HL-60 (cell line): ENCODE data around the gene BTBD17.
"Not testable (repeated sequence)": the region's sequence is repeated elsewhere in the genome, so short reads cannot be mapped to it uniquely, and the experiment has no call there.

Experiments used
- DNase-seq, 2 experiments: peaks; one replicate each; pipeline ENCODE4 v3.0.0-alpha.2; 2010 to 2020; ENCODE audit warnings: low read depth in 1 of 2, low spot score in 1 of 2
- H3K27ac ChIP-seq: fragments of 250-450 bp; sonication (Bioruptor Pico); replicated peaks from 2 replicates; pipeline ENCODE4 v1.5.1; 2020; ENCODE audit warnings: mild to moderate bottlenecking, moderate library complexity
- H3K27me3 ChIP-seq: fragments of 250-450 bp; sonication (Bioruptor Pico); 2 replicates; pipeline ENCODE4 v1.5.1; 2021; ENCODE audit warnings: mild to moderate bottlenecking, moderate library complexity; ENCODE audit not compliant: insufficient read depth, poor library complexity, severe bottlenecking
- H3K4me3 ChIP-seq: replicated peaks from 2 replicates; pipeline ENCODE4 v1.5.1; 2011; ENCODE audit warnings: mild to moderate bottlenecking, control low read depth, low read length; ENCODE audit not compliant: insufficient read depth
- GABPA ChIP-seq: IDR thresholded peaks from 2 replicates; pipeline ENCODE4 v1.6.1; 2012; ENCODE audit warnings: low read depth
- POLR2AphosphoS5 ChIP-seq: IDR thresholded peaks from 2 replicates; pipeline ENCODE4 v1.6.1; 2012; ENCODE audit warnings: low read depth
- SPI1 ChIP-seq: IDR thresholded peaks from 2 replicates; pipeline ENCODE4 v1.6.1; 2012; ENCODE audit warnings: low read depth, mild to moderate bottlenecking, borderline replicate concordance
- TF ChIP-seq, protein P1 (sequence below): IDR thresholded peaks from 2 replicates; pipeline ENCODE4 v1.6.1; 2012; ENCODE audit warnings: low read depth; ENCODE audit not compliant: insufficient replicate concordance
- TF ChIP-seq, protein P2 (sequence below): IDR thresholded peaks from one replicate; pipeline ENCODE4 v1.5.1; 2011; ENCODE audit warnings: low read length, control low read depth, inconsistent platforms; ENCODE audit not compliant: insufficient read depth

BTBD17 gene

GRCh38 chr17:74408262-74408661 is 46.6 kb upstream of the BTBD17 start:
- Histone ChIP-seq H3K27me3 (no peaks in the 10 kb centered on the region), H3K27ac (no peak overlapping the region), H3K4me3 (no peak overlapping the region)
- TF ChIP-seq SPI1 (no peak), POLR2AphosphoS5 (no peak), GABPA (no peak)
- TF ChIP-seq, protein P1, sequence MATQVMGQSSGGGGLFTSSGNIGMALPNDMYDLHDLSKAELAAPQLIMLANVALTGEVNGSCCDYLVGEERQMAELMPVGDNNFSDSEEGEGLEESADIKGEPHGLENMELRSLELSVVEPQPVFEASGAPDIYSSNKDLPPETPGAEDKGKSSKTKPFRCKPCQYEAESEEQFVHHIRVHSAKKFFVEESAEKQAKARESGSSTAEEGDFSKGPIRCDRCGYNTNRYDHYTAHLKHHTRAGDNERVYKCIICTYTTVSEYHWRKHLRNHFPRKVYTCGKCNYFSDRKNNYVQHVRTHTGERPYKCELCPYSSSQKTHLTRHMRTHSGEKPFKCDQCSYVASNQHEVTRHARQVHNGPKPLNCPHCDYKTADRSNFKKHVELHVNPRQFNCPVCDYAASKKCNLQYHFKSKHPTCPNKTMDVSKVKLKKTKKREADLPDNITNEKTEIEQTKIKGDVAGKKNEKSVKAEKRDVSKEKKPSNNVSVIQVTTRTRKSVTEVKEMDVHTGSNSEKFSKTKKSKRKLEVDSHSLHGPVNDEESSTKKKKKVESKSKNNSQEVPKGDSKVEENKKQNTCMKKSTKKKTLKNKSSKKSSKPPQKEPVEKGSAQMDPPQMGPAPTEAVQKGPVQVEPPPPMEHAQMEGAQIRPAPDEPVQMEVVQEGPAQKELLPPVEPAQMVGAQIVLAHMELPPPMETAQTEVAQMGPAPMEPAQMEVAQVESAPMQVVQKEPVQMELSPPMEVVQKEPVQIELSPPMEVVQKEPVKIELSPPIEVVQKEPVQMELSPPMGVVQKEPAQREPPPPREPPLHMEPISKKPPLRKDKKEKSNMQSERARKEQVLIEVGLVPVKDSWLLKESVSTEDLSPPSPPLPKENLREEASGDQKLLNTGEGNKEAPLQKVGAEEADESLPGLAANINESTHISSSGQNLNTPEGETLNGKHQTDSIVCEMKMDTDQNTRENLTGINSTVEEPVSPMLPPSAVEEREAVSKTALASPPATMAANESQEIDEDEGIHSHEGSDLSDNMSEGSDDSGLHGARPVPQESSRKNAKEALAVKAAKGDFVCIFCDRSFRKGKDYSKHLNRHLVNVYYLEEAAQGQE = no peak
- TF ChIP-seq, protein P2, sequence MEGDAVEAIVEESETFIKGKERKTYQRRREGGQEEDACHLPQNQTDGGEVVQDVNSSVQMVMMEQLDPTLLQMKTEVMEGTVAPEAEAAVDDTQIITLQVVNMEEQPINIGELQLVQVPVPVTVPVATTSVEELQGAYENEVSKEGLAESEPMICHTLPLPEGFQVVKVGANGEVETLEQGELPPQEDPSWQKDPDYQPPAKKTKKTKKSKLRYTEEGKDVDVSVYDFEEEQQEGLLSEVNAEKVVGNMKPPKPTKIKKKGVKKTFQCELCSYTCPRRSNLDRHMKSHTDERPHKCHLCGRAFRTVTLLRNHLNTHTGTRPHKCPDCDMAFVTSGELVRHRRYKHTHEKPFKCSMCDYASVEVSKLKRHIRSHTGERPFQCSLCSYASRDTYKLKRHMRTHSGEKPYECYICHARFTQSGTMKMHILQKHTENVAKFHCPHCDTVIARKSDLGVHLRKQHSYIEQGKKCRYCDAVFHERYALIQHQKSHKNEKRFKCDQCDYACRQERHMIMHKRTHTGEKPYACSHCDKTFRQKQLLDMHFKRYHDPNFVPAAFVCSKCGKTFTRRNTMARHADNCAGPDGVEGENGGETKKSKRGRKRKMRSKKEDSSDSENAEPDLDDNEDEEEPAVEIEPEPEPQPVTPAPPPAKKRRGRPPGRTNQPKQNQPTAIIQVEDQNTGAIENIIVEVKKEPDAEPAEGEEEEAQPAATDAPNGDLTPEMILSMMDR = no peak
- no peak for DNase-seq

GRCh38 chr17:74407384-74407783 is 45.7 kb upstream of the BTBD17 start:
- TF ChIP-seq GABPA (no peak), POLR2AphosphoS5 (no peak)
- Histone ChIP-seq H3K27me3 (no peaks in the 10 kb centered on the region), H3K27ac (no peak overlapping the region), H3K4me3 (no peak overlapping the region)
- DNase-seq = no peak

- not testable (repeated sequence) for H3K27me3 ChIP-seq, DNase-seq, H3K4me3 ChIP-seq, H3K27ac ChIP-seq
Measured at GRCh38 chr17:74405311-74405710, 43.6 kb upstream of the BTBD17 start.

DNA sequence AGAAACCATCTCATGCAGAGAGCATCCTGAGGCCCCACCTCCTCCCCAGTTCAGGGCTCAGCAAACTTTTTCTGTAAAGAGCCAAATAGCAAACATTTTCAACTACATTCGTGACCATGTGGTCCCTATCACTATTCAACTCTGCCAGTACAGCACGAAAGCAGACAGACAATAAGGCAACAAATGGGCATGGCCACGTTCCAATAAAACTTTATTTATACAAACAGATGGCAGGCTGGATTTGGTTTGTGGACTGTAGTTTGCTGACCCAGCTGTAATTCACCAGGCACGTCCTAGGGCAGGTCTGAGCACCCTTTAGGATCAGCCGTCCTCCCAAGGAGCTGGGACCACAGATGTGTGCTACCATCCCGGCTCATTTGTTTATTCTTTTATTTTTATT is 43.1 kb upstream of the BTBD17 start:
- TF ChIP-seq POLR2AphosphoS5 (no peak), GABPA (no peak), SPI1 (no peak)
- TF ChIP-seq, protein P2 = no peak
- TF ChIP-seq, protein P1 = no peak
- Histone ChIP-seq H3K27me3 (no peaks in the 10 kb centered on the region), H3K27ac (no peak overlapping the region), H3K4me3 (no peak overlapping the region)
- no peak for DNase-seq

GRCh38 chr17:74404218-74404617 is 42.5 kb upstream of the BTBD17 start:
- no peaks in the 10 kb centered on the region for H3K27me3 ChIP-seq
- DNase-seq = no peak
- no peak overlapping the region for H3K27ac ChIP-seq
- TF ChIP-seq, protein P1 = no peak
- TF ChIP-seq, protein P2 = no peak
- no peak for TF ChIP-seq GABPA
- TF ChIP-seq POLR2AphosphoS5 = no peak
- TF ChIP-seq SPI1 = no peak
- H3K4me3 ChIP-seq = no peak overlapping the region
